PC-3 (cell line): ENCODE measurements around the gene LIN28A. TPM values are rescaled to one million over a fixed set of nuclear protein-coding genes. Genes with fewer than 3 reads are reported as not detected.

Experiments
- ATAC-seq: fragments of 200-7000 bp; cut with Tn5 transposase; 2 replicates; pipeline ENCODE4 v1.9.1; 2020; ENCODE audit warnings: mild to moderate bottlenecking, moderate library complexity
- BruUV-seq: library from RNA; stranded (reverse); fragments of 400-500 nt; replicated peaks from 2 replicates; lab custom pipeline; 2021; lab: Mats Ljungman, UMichigan
- CTCF ChIA-PET: fragments of 300-600 bp; sonication (Branson Sonifier 250); formaldehyde crosslinking; loops from one replicate; lab custom pipeline; 2022; ENCODE audit warnings: antibody characterized with exemption; lab: Charles Lee
- POLR2A ChIA-PET: fragments of 300-600 bp; sonication (Branson Sonifier 250); formaldehyde crosslinking; loops from one replicate; lab custom pipeline; 2022; ENCODE audit warnings: antibody characterized with exemption; ENCODE audit not compliant: unreplicated experiment; lab: Charles Lee
- DNase-seq: peaks from one replicate; pipeline ENCODE4 v3.0.0-alpha.2; 2015
- H2AFZ ChIP-seq: fragments of 300-600 bp; sonication (generic); 2 replicates; pipeline ENCODE4 v1.6.0; 2016; ENCODE audit warnings: antibody characterized with exemption, low read length
- H3F3A ChIP-seq: fragments of 300-600 bp; sonication (generic); one replicate; pipeline ENCODE4 v1.6.0; 2017; ENCODE audit warnings: antibody characterized with exemption, low read length, control low read depth, mild to moderate bottlenecking; ENCODE audit not compliant: unreplicated experiment
- H3K27ac ChIP-seq: fragments of 300-600 bp; sonication (generic); 2 replicates; pipeline ENCODE4 v1.5.1; 2016; ENCODE audit warnings: mild to moderate bottlenecking, low read length
- H3K27me3 ChIP-seq: fragments of 300-600 bp; sonication (generic); 2 replicates; pipeline ENCODE4 v1.6.1; 2016; ENCODE audit warnings: low read length, mixed read lengths
- H3K36me3 ChIP-seq: fragments of 300-600 bp; sonication (generic); 2 replicates; pipeline ENCODE4 v1.6.1; 2016; ENCODE audit warnings: low read depth, mixed run types, low read length, mixed read lengths
- H3K4me1 ChIP-seq: fragments of 300-600 bp; sonication (generic); 2 replicates; pipeline ENCODE4 v1.5.1; 2016; ENCODE audit warnings: low read length; ENCODE audit not compliant: insufficient read depth
- H3K4me2 ChIP-seq: fragments of 300-600 bp; sonication (generic); 2 replicates; pipeline ENCODE4 v1.6.0; 2016; ENCODE audit warnings: low read length
- H3K4me3 ChIP-seq: fragments of 300-600 bp; sonication (generic); 2 replicates; pipeline ENCODE4 v1.5.1; 2016; ENCODE audit warnings: mild to moderate bottlenecking, low read length, mixed read lengths
- H3K79me2 ChIP-seq: fragments of 300-600 bp; sonication (generic); 2 replicates; pipeline ENCODE4 v1.6.1; 2017; ENCODE audit warnings: low read length, mixed read lengths
- H3K9ac ChIP-seq: fragments of 300-600 bp; sonication (generic); 2 replicates; pipeline ENCODE4 v1.6.0; 2016; ENCODE audit warnings: mild to moderate bottlenecking, low read length
- H3K9me2 ChIP-seq: fragments of 300-600 bp; sonication (generic); replicated peaks from 2 replicates; pipeline ENCODE4 v1.6.1; 2016; ENCODE audit warnings: mixed run types, low read length, mixed read lengths
- H3K9me3 ChIP-seq: fragments of 300-600 bp; sonication (generic); 2 replicates; pipeline ENCODE4 v1.6.1; 2016; ENCODE audit warnings: low read length, mixed read lengths
- H4K20me1 ChIP-seq: fragments of 300-600 bp; sonication (generic); 2 replicates; pipeline ENCODE4 v1.6.1; 2016; ENCODE audit warnings: low read length, mixed read lengths
- CTCF ChIP-seq: fragments of 300-600 bp; sonication (generic); conservative IDR thresholded peaks from 2 replicates; pipeline ENCODE4 v1.5.1; 2017; ENCODE audit warnings: antibody characterized with exemption, low read depth, mild to moderate bottlenecking, low read length
- EZH2 ChIP-seq: fragments of 300-600 bp; sonication (generic); IDR thresholded peaks from one replicate; pipeline ENCODE4 v1.6.1; 2017; ENCODE audit warnings: antibody characterized with exemption, mild to moderate bottlenecking, low read length; ENCODE audit not compliant: unreplicated experiment
- EZH2phosphoT487 ChIP-seq: fragments of 300-600 bp; sonication (generic); IDR thresholded peaks from 2 replicates; pipeline ENCODE4 v1.6.1; 2018; ENCODE audit warnings: mild to moderate bottlenecking, antibody characterized with exemption, low read length, borderline replicate concordance
- intact Hi-C: fragments of 100-400 bp; cut with micrococcal nuclease; formaldehyde crosslinking; loops from 2 replicates; pipeline ENCODE4 v1.9.0; 2023
- total RNA-seq: library from RNA; depleted of rRNA; stranded (reverse); fragments of >200 nt; gene quantifications from 2 replicates; pipeline ENCODE4 v1.2.3, GENCODE V29; 2014

Gene LIN28A
- total RNA-seq, 1 experiment from 2014 or later, result not detected

GRCh38 chr1:26476958-26477357, 66.3 kb downstream of the LIN28A start:
- intact Hi-C loops, result no loop called here
- DNase-seq (no peak), ATAC-seq (no peak)
- H3K27me3 ChIP-seq, result no peaks in the 10 kb centered on the region
- H3K4me3 ChIP-seq, result no peak overlapping the region
- no peaks in the 10 kb centered on the region for H3K9me3 ChIP-seq
- H3K4me2 ChIP-seq, result no peak overlapping the region
- no peak overlapping the region for H3K27ac ChIP-seq
- TF ChIP-seq EZH2phosphoT487 (no peak), EZH2 (no peak), CTCF (no peak)
- H2AFZ ChIP-seq, result no peak overlapping the region
- no peak overlapping the region for H3K9ac ChIP-seq
- no TSS peak for BruUV-seq
- peaks cover 25% of the 10 kb centered on the region for H3K79me2 ChIP-seq
- peaks cover 12% of the 10 kb centered on the region for H3F3A ChIP-seq
- CTCF ChIA-PET, result no interaction called here
- POLR2A ChIA-PET, result no interaction called here
- peaks cover 26% of the 10 kb centered on the region for H4K20me1 ChIP-seq
- no peaks in the 10 kb centered on the region for H3K9me2 ChIP-seq
- H3K36me3 ChIP-seq, result peaks cover 45% of the 10 kb centered on the region
- H3K4me1 ChIP-seq, result peaks cover 13% of the 10 kb centered on the region

- no peak overlapping the region for H3K4me2 ChIP-seq
- peaks cover 25% of the 10 kb centered on the region for H3K79me2 ChIP-seq
- peaks cover 26% of the 10 kb centered on the region for H4K20me1 ChIP-seq
- ChIA-PET POLR2A (no interaction called here), CTCF (no interaction called here)
- BruUV-seq, result no TSS peak
- H3K4me3 ChIP-seq, result no peak overlapping the region
- peaks cover 45% of the 10 kb centered on the region for H3K36me3 ChIP-seq
- H2AFZ ChIP-seq, result no peak overlapping the region
- H3K27ac ChIP-seq, result no peak overlapping the region
- DNase-seq (no peak), ATAC-seq (no peak)
- TF ChIP-seq EZH2phosphoT487 (no peak), EZH2 (no peak)
- H3F3A ChIP-seq, result peaks cover 12% of the 10 kb centered on the region
- H3K9me3 ChIP-seq, result no peaks in the 10 kb centered on the region
- intact Hi-C loops, result no loop called here
- no peak overlapping the region for H3K9ac ChIP-seq
- H3K9me2 ChIP-seq, result no peaks in the 10 kb centered on the region
- H3K4me1 ChIP-seq, result peaks cover 12% of the 10 kb centered on the region
- H3K27me3 ChIP-seq, result no peaks in the 10 kb centered on the region
These were observed 67.0 kb downstream of the LIN28A start for GRCh38 chr1:26477446-26478152.

- Histone ChIP-seq H3K4me1 (peaks cover 12% of the 10 kb centered on the region), H3K9me3 (no peaks in the 10 kb centered on the region), H3K27ac (no peak overlapping the region), H3K27me3 (no peaks in the 10 kb centered on the region), H3K79me2 (peaks cover 22% of the 10 kb centered on the region), H3K9me2 (no peaks in the 10 kb centered on the region), H3K4me2 (no peak overlapping the region), H2AFZ (no peak overlapping the region), H4K20me1 (peaks cover 25% of the 10 kb centered on the region), H3F3A (peaks cover 12% of the 10 kb centered on the region), H3K9ac (no peak overlapping the region), H3K36me3 (peaks cover 44% of the 10 kb centered on the region), H3K4me3 (no peak overlapping the region)
- no TSS peak for BruUV-seq
- ATAC-seq (no peak), DNase-seq (no peak)
- CTCF ChIA-PET, result no interaction called here
- TF ChIP-seq CTCF (no peak), EZH2 (no peak), EZH2phosphoT487 (no peak)
- POLR2A ChIA-PET, result no interaction called here
- intact Hi-C loops, result no loop called here
These were observed 67.5 kb downstream of the LIN28A start for GRCh38 chr1:26478159-26478558.
